OCI-LY1 (cell line): ENCODE measurements around the gene RPL37.

Experiments
- H2AFZ ChIP-seq: fragments of 200-600 bp; sonication (generic), shearing (Covaris generic); 2 replicates; pipeline ENCODE4 v1.6.0; 2014; ENCODE audit warnings: antibody characterized with exemption, mild to moderate bottlenecking, low read length
- H3F3A ChIP-seq: fragments of 200-600 bp; sonication (generic), shearing (Covaris generic); 2 replicates; pipeline ENCODE4 v1.6.0; 2014; ENCODE audit warnings: mild to moderate bottlenecking, antibody characterized with exemption, low read length, moderate library complexity; ENCODE audit not compliant: insufficient read depth
- H3K27ac ChIP-seq: fragments of 200-600 bp; sonication (generic); 2 replicates; pipeline ENCODE4 v1.5.1; 2014; ENCODE audit warnings: low read length, mixed run types, mild to moderate bottlenecking, low read depth; ENCODE audit not compliant: poor library complexity, severe bottlenecking
- H3K27me3 ChIP-seq: fragments of 200-600 bp; sonication (generic); 2 replicates; pipeline ENCODE4 v1.6.0; 2014; ENCODE audit warnings: antibody characterized with exemption, mild to moderate bottlenecking, low read length, moderate library complexity; ENCODE audit not compliant: insufficient read depth
- H3K36me3 ChIP-seq: fragments of 200-600 bp; sonication (generic); 2 replicates; pipeline ENCODE4 v1.6.1; 2014; ENCODE audit warnings: mild to moderate bottlenecking, antibody characterized with exemption, low read length, moderate library complexity, mixed read lengths; ENCODE audit not compliant: insufficient read depth
- H3K4me1 ChIP-seq: fragments of 200-600 bp; sonication (generic); 2 replicates; pipeline ENCODE4 v1.5.1; 2014; ENCODE audit warnings: mild to moderate bottlenecking, low read length, moderate library complexity; ENCODE audit not compliant: insufficient read depth, severe bottlenecking
- H3K4me2 ChIP-seq: fragments of 200-600 bp; sonication (generic), shearing (Covaris generic); 2 replicates; pipeline ENCODE4 v1.6.1; 2014; ENCODE audit warnings: low read length
- H3K4me3 ChIP-seq: fragments of 200-600 bp; sonication (generic); 2 replicates; pipeline ENCODE4 v1.5.1; 2014; ENCODE audit warnings: low read length, low read depth, mild to moderate bottlenecking, mixed read lengths; ENCODE audit not compliant: poor library complexity, severe bottlenecking
- H3K79me2 ChIP-seq: fragments of 200-600 bp; shearing (Covaris generic); 2 replicates; pipeline ENCODE4 v1.6.1; 2016; ENCODE audit warnings: mixed run types, low read length, mixed read lengths; ENCODE audit not compliant: insufficient read depth
- H3K9ac ChIP-seq: fragments of 200-600 bp; sonication (generic), shearing (Covaris generic); 2 replicates; pipeline ENCODE4 v1.6.1; 2014; ENCODE audit warnings: mild to moderate bottlenecking, low read length, mixed read lengths
- H3K9me2 ChIP-seq: fragments of 200-600 bp; sonication (generic), shearing (Covaris generic); 2 replicates; pipeline ENCODE4 v1.6.1; 2014; ENCODE audit warnings: low read depth, mild to moderate bottlenecking, low read length, mixed read lengths
- H3K9me3 ChIP-seq: fragments of 200-600 bp; shearing (Covaris generic); 2 replicates; pipeline ENCODE4 v1.6.1; 2014; ENCODE audit warnings: low read length, mixed read lengths
- H4K20me1 ChIP-seq: fragments of 200-600 bp; sonication (generic), shearing (Covaris generic); 2 replicates; pipeline ENCODE4 v1.6.0; 2016; ENCODE audit warnings: mild to moderate bottlenecking, low read length; ENCODE audit not compliant: insufficient read depth
- EZH2 ChIP-seq: fragments of 200-600 bp; sonication (generic), shearing (Covaris generic); IDR thresholded peaks from 2 replicates; pipeline ENCODE4 v1.8.0; 2017; ENCODE audit warnings: borderline replicate concordance, mixed run types, mild to moderate bottlenecking, antibody characterized with exemption, low read length, moderate library complexity, mixed read lengths
- TF ChIP-seq, protein P1 (sequence below): fragments of 200-600 bp; sonication (generic), shearing (Covaris generic); IDR thresholded peaks from 2 replicates; pipeline ENCODE4 v1.5.1; 2017; ENCODE audit warnings: mild to moderate bottlenecking, antibody characterized with exemption, low read length, moderate library complexity, mixed read lengths

RPL37 gene

GRCh38 chr5:40778133-40778532, 56.9 kb downstream of the RPL37 start:
- H3K4me1 ChIP-seq = no peaks in the 10 kb centered on the region

DNA sequence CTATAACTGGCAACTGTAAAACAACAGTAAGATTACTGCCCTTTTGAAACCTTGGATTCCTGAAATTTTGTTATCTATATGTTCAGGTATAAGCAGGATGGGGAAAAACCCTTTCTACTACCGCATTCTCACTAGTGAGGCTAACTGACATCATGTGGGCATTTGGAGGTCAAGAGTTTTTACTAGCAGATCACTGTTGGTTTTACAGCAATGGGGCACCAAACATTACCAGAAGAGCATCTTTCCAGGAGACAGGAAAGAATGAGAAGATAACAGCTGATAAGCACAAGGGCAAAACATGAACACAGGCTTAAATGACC, 58.4 kb downstream of the RPL37 start:
- no peak overlapping the region for H3K4me3 ChIP-seq
- no peak for TF ChIP-seq EZH2
- TF ChIP-seq, protein P1, sequence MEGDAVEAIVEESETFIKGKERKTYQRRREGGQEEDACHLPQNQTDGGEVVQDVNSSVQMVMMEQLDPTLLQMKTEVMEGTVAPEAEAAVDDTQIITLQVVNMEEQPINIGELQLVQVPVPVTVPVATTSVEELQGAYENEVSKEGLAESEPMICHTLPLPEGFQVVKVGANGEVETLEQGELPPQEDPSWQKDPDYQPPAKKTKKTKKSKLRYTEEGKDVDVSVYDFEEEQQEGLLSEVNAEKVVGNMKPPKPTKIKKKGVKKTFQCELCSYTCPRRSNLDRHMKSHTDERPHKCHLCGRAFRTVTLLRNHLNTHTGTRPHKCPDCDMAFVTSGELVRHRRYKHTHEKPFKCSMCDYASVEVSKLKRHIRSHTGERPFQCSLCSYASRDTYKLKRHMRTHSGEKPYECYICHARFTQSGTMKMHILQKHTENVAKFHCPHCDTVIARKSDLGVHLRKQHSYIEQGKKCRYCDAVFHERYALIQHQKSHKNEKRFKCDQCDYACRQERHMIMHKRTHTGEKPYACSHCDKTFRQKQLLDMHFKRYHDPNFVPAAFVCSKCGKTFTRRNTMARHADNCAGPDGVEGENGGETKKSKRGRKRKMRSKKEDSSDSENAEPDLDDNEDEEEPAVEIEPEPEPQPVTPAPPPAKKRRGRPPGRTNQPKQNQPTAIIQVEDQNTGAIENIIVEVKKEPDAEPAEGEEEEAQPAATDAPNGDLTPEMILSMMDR = no peak
- H3K9ac ChIP-seq = no peak overlapping the region
- no peaks in the 10 kb centered on the region for H4K20me1 ChIP-seq
- peaks cover 35% of the 10 kb centered on the region for H3K79me2 ChIP-seq
- H3K27me3 ChIP-seq = no peaks in the 10 kb centered on the region
- no peaks in the 10 kb centered on the region for H3F3A ChIP-seq
- H3K4me1 ChIP-seq = no peaks in the 10 kb centered on the region
- H3K4me2 ChIP-seq = no peak overlapping the region
- H3K9me2 ChIP-seq = no peaks in the 10 kb centered on the region
- H3K36me3 ChIP-seq = peaks cover 29% of the 10 kb centered on the region; the same call in 1 of the 2 replicates
- H3K9me3 ChIP-seq = no peaks in the 10 kb centered on the region
- no peak overlapping the region for H2AFZ ChIP-seq
- H3K27ac ChIP-seq = no peak overlapping the region

More at GRCh38 chr5:40778133-40778532, 56.9 kb downstream of the RPL37 start:
- TF ChIP-seq, protein P1 = no peak
- TF ChIP-seq EZH2 = no peak
- Histone ChIP-seq H3K9ac (no peak overlapping the region), H3K4me3 (no peak overlapping the region), H3K79me2 (peaks cover 50% of the 10 kb centered on the region), H4K20me1 (no peaks in the 10 kb centered on the region), H3F3A (no peaks in the 10 kb centered on the region), H3K27me3 (no peaks in the 10 kb centered on the region), H2AFZ (no peak overlapping the region), H3K36me3 (peaks cover 27% of the 10 kb centered on the region; the same call in 1 of the 2 replicates), H3K4me2 (no peak overlapping the region), H3K27ac (no peak overlapping the region), H3K9me3 (no peaks in the 10 kb centered on the region), H3K9me2 (no peaks in the 10 kb centered on the region)

DNA sequence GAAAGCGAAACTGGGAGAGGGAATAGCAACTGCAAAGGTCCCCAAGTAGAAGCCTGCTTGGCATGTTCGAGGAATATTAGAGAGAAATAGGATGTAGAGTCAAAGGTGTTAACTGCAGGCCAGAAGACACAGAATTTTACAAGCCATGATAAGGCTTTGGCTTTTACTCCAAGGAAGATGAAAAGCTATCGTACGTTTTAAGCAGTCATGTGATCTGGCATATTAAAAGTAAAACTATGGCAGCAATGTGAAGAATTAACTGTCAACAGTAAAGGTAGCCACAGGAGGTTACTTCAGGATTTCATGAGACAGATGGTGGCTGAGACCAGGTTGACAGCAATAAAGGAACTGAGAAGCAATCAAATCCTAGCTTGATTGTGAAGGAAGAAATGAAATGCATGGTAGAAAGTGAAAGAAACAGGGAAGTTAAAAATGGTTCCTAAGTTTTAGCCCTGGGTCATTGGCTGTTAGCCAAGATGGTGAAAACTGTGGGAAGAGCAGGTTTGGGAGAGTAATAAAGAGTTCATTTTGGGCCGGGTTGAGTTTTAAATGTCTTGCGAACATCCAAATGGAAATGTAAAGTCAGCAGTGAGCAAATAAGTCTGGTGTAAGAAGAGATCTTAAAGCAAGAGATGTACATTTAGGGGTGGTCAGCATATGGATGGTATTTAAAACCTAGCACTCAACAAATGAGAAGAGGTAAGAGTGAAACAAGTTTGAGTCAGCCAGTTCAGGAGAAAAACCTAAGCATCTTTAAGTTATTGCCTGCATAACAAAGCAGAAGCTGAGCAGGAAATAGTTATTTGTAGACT, 59.0 kb downstream of the RPL37 start:
- H3K79me2 ChIP-seq = peaks cover 29% of the 10 kb centered on the region
- no peak overlapping the region for H3K4me3 ChIP-seq
- H2AFZ ChIP-seq = no peak overlapping the region
- H4K20me1 ChIP-seq = no peaks in the 10 kb centered on the region
- no peaks in the 10 kb centered on the region for H3F3A ChIP-seq
- no peak overlapping the region for H3K27ac ChIP-seq
- H3K36me3 ChIP-seq = peaks cover 35% of the 10 kb centered on the region; the same call in 1 of the 2 replicates
- H3K4me2 ChIP-seq = no peak overlapping the region
- no peaks in the 10 kb centered on the region for H3K4me1 ChIP-seq
- no peak overlapping the region for H3K9ac ChIP-seq
- no peaks in the 10 kb centered on the region for H3K27me3 ChIP-seq
- no peaks in the 10 kb centered on the region for H3K9me3 ChIP-seq
- TF ChIP-seq, protein P1 = no peak
- TF ChIP-seq EZH2 = no peak
- no peaks in the 10 kb centered on the region for H3K9me2 ChIP-seq
